ENCODE results near the gene PNLIPRP3. TPM values are rescaled to one million over a fixed set of nuclear protein-coding genes. Genes with fewer than 3 reads are reported as not detected.

Gene PNLIPRP3
- polyA plus RNA-seq, 1 experiment: not detected

- Histone ChIP-seq H3K4me3 (ENCODE audit: low read depth, low read length) (no peak overlapping the region), H3K36me3 (ENCODE audit: control insufficient read depth, insufficient read depth, low read length) (no peaks in the 10 kb centered on the region), H3K27me3 (ENCODE audit: control insufficient read depth, insufficient read depth, low read length) (no peaks in the 10 kb centered on the region)
- ChIA-PET CTCF (interaction anchor here (1.3 kb wide), 1 partner anchor 20 kb away, joined by 3 read pairs; no protein-coding TSS in a partner anchor), POLR2A (no interaction called here)
- TF ChIP-seq CTCF (IDR thresholded peaks at IDR 0.05; ENCODE audit: insufficient read depth, low read depth, low read length): no peak
- no peak for DNase-seq (ENCODE audit: low read depth)
Observed at GRCh38 chr10:116450861-116451260, 23.2 kb downstream of the PNLIPRP3 start.

- Histone ChIP-seq H3K36me3 (ENCODE audit: control insufficient read depth, insufficient read depth, low read length) (no peaks in the 10 kb centered on the region), H3K27me3 (ENCODE audit: control insufficient read depth, insufficient read depth, low read length) (no peaks in the 10 kb centered on the region), H3K4me3 (ENCODE audit: low read depth, low read length) (no peak overlapping the region)
- no peak for DNase-seq (ENCODE audit: low read depth)
- POLR2A ChIA-PET: no interaction called here
- CTCF ChIA-PET: no interaction called here
- TF ChIP-seq CTCF (IDR thresholded peaks at IDR 0.05; ENCODE audit: insufficient read depth, low read depth, low read length): no peak
Observed at GRCh38 chr10:116451711-116452337, 24.2 kb downstream of the PNLIPRP3 start.

- DNase-seq (ENCODE audit: low read depth): no peak
- ChIA-PET CTCF (no interaction called here), POLR2A (no interaction called here)
- TF ChIP-seq CTCF (IDR thresholded peaks at IDR 0.05; ENCODE audit: insufficient read depth, low read depth, low read length): no peak
- Histone ChIP-seq H3K27me3 (ENCODE audit: control insufficient read depth, insufficient read depth, low read length) (no peaks in the 10 kb centered on the region), H3K36me3 (ENCODE audit: control insufficient read depth, insufficient read depth, low read length) (no peaks in the 10 kb centered on the region), H3K4me3 (ENCODE audit: low read depth, low read length) (no peak overlapping the region)
Observed at GRCh38 chr10:116452338-116452720, 24.7 kb downstream of the PNLIPRP3 start.

GRCh38 chr10:116457488-116457887 lies 29.8 kb downstream of the PNLIPRP3 start:
- H3K36me3 ChIP-seq (ENCODE audit: control insufficient read depth, insufficient read depth, low read length): no peaks in the 10 kb centered on the region
- DNase-seq (ENCODE audit: low read depth): no peak
- no peak overlapping the region for H3K4me3 ChIP-seq (ENCODE audit: low read depth, low read length)
- no peak for TF ChIP-seq CTCF (IDR thresholded peaks at IDR 0.05; ENCODE audit: insufficient read depth, low read depth, low read length)
- POLR2A ChIA-PET: no interaction called here
- CTCF ChIA-PET: interaction anchor here (1.5 kb wide), 1 partner anchor 13 kb away, joined by 4 read pairs; no protein-coding TSS in a partner anchor
- no peaks in the 10 kb centered on the region for H3K27me3 ChIP-seq (ENCODE audit: control insufficient read depth, insufficient read depth, low read length)

- no peaks in the 10 kb centered on the region for H3K27me3 ChIP-seq (ENCODE audit: control insufficient read depth, insufficient read depth, low read length)
- CTCF ChIA-PET: no interaction called here
- no peak for DNase-seq (ENCODE audit: low read depth)
- no peak for TF ChIP-seq CTCF (IDR thresholded peaks at IDR 0.05; ENCODE audit: insufficient read depth, low read depth, low read length)
- H3K4me3 ChIP-seq (ENCODE audit: low read depth, low read length): no peak overlapping the region
- POLR2A ChIA-PET: no interaction called here
- no peaks in the 10 kb centered on the region for H3K36me3 ChIP-seq (ENCODE audit: control insufficient read depth, insufficient read depth, low read length)
Observed at GRCh38 chr10:116460219-116460618, 32.6 kb downstream of the PNLIPRP3 start.
